Measurements from ENCODE around the gene FRS2. TPM values are rescaled to one million over a fixed set of nuclear protein-coding genes. Genes with fewer than 3 reads are reported as not detected.

Gene FRS2
- total RNA-seq, 1 donor from 2014 or later = 31.4 TPM

GRCh38 chr12:69534389-69534822, 64.2 kb downstream of the FRS2 start:
- Mint-ChIP-seq H3K4me1 (peaks cover 43% of the 10 kb centered on the region), H3K36me3 (ENCODE audit: low read depth) (peaks cover 12% of the 10 kb centered on the region), H3K27me3 (ENCODE audit: low read depth) (no peaks in the 10 kb centered on the region), H3K9me3 (no peaks in the 10 kb centered on the region), H3K4me3 (peak overlapping the region; percentile 79), H3K27ac (ENCODE audit: unreplicated experiment) (peak overlapping the region; percentile 99)
- TF ChIP-seq CTCF (conservative IDR thresholded peaks at IDR 0.05) = no peak
- DNase-seq (ENCODE audit: low read depth, low spot score) = peak; percentile 26

- no peak for DNase-seq (ENCODE audit: low read depth, low spot score)
- Mint-ChIP-seq H3K27ac (ENCODE audit: unreplicated experiment) (no peak overlapping the region), H3K4me3 (no peak overlapping the region), H3K27me3 (ENCODE audit: low read depth) (no peaks in the 10 kb centered on the region), H3K36me3 (ENCODE audit: low read depth) (peaks cover 37% of the 10 kb centered on the region), H3K9me3 (peaks cover 6% of the 10 kb centered on the region), H3K4me1 (peaks cover 13% of the 10 kb centered on the region)
- no peak for TF ChIP-seq CTCF (conservative IDR thresholded peaks at IDR 0.05)
These were observed 70.8 kb downstream of the FRS2 start for GRCh38 chr12:69540987-69541386.

GRCh38 chr12:69544087-69544486, 73.9 kb downstream of the FRS2 start:
- no peak for TF ChIP-seq CTCF (conservative IDR thresholded peaks at IDR 0.05)
- Mint-ChIP-seq H3K4me3 (no peak overlapping the region), H3K36me3 (ENCODE audit: low read depth) (peaks cover 34% of the 10 kb centered on the region), H3K4me1 (no peaks in the 10 kb centered on the region), H3K9me3 (peaks cover 6% of the 10 kb centered on the region), H3K27me3 (ENCODE audit: low read depth) (no peaks in the 10 kb centered on the region), H3K27ac (ENCODE audit: unreplicated experiment) (no peak overlapping the region)
- no peak for DNase-seq (ENCODE audit: low read depth, low spot score)

GRCh38 chr12:69545081-69545480, 74.9 kb downstream of the FRS2 start:
- Mint-ChIP-seq H3K4me1 (no peaks in the 10 kb centered on the region), H3K27me3 (ENCODE audit: low read depth) (no peaks in the 10 kb centered on the region), H3K9me3 (peaks cover 6% of the 10 kb centered on the region), H3K36me3 (ENCODE audit: low read depth) (peaks cover 34% of the 10 kb centered on the region), H3K4me3 (no peak overlapping the region), H3K27ac (ENCODE audit: unreplicated experiment) (no peak overlapping the region)
- no peak for DNase-seq (ENCODE audit: low read depth, low spot score)
- TF ChIP-seq CTCF (conservative IDR thresholded peaks at IDR 0.05) = no peak

GRCh38 chr12:69546693-69547438, 76.7 kb downstream of the FRS2 start:
- Mint-ChIP-seq H3K27ac (ENCODE audit: unreplicated experiment) (no peak overlapping the region), H3K9me3 (peaks cover 6% of the 10 kb centered on the region), H3K36me3 (ENCODE audit: low read depth) (peaks cover 28% of the 10 kb centered on the region), H3K4me1 (no peaks in the 10 kb centered on the region), H3K4me3 (no peak overlapping the region), H3K27me3 (ENCODE audit: low read depth) (no peaks in the 10 kb centered on the region)
- no peak for TF ChIP-seq CTCF (conservative IDR thresholded peaks at IDR 0.05)
- no peak for DNase-seq (ENCODE audit: low read depth, low spot score)
